Fibroblast of lung (primary cell): Measurements from ENCODE around the gene FAM107A. TPM values are rescaled to one million over a fixed set of nuclear protein-coding genes. Genes with fewer than 3 reads are reported as not detected.

Source experiments
- DNase-seq, 2 donors: peaks; one replicate each; pipeline versions ENCODE4 v3.0.0 to v3.0.0-alpha.2; 2010; ENCODE audit warnings: low read depth in 2 of 2
- H2AFZ ChIP-seq: 2 replicates; pipeline ENCODE4 v1.5.1; 2012; ENCODE audit warnings: low read length, control low read depth, inconsistent platforms
- H3K27ac ChIP-seq: 2 replicates; pipeline ENCODE4 v1.5.1; 2011; ENCODE audit warnings: low read length, control low read depth; ENCODE audit not compliant: insufficient read depth
- H3K27me3 ChIP-seq: 2 replicates; pipeline ENCODE4 v1.5.1; 2011; ENCODE audit warnings: mild to moderate bottlenecking, low read length; ENCODE audit not compliant: control insufficient read depth, insufficient read depth
- H3K36me3 ChIP-seq: 2 replicates; pipeline ENCODE4 v1.5.1; 2011; ENCODE audit warnings: low read length; ENCODE audit not compliant: control insufficient read depth, insufficient read depth
- H3K4me1 ChIP-seq: 2 replicates; pipeline ENCODE4 v1.5.1; 2011; ENCODE audit warnings: low read length; ENCODE audit not compliant: control insufficient read depth, insufficient read depth; ENCODE audit errors: extremely low read depth
- H3K4me2 ChIP-seq: 2 replicates; pipeline ENCODE4 v1.5.1; 2011; ENCODE audit warnings: low read length, control low read depth; ENCODE audit not compliant: insufficient read depth; ENCODE audit errors: extremely low read depth
- H3K4me3 ChIP-seq, 4 experiments: fragments of 200-600 bp in 1 of 4; sonication (generic) in 1 of 4; replicated peaks in 1 of 4; 2 replicates each; pipeline ENCODE4 v1.5.1; 2011 to 2016; ENCODE audit warnings: low read length in 4 of 4, low read depth in 3 of 4, mild to moderate bottlenecking in 3 of 4, control low read depth in 2 of 4, inconsistent platforms in 1 of 4, mixed read lengths in 1 of 4; ENCODE audit not compliant: insufficient read depth in 1 of 4; ENCODE audit errors: control extremely low read depth in 1 of 4
- H3K79me2 ChIP-seq: 2 replicates; pipeline ENCODE4 v1.5.1; 2012; ENCODE audit warnings: mild to moderate bottlenecking, low read length, inconsistent platforms; ENCODE audit not compliant: control insufficient read depth, insufficient read depth
- H3K9ac ChIP-seq: 2 replicates; pipeline ENCODE4 v1.5.1; 2011; ENCODE audit warnings: mild to moderate bottlenecking, low read length, control low read depth; ENCODE audit not compliant: insufficient read depth
- H3K9me3 ChIP-seq: 2 replicates; pipeline ENCODE4 v1.5.1; 2012; ENCODE audit warnings: low read depth, low read length; ENCODE audit not compliant: control insufficient read depth, insufficient read depth
- H4K20me1 ChIP-seq: 2 replicates; pipeline ENCODE4 v1.5.1; 2011; ENCODE audit warnings: low read length; ENCODE audit not compliant: control insufficient read depth, insufficient read depth; ENCODE audit errors: extremely low read depth
- EZH2 ChIP-seq: IDR thresholded peaks from 2 replicates; pipeline ENCODE4 v1.5.1; 2012; ENCODE audit warnings: low read length, control low read depth, mild to moderate bottlenecking; ENCODE audit errors: missing control alignments
- polyA plus RNA-seq, 2 donors: library from polyadenylated mRNA; depleted of rRNA in 1 of 2; stranded (reverse) in 1 of 2; unstranded in 1 of 2; fragments of >200 nt; gene quantifications; 2 replicates each; pipeline ENCODE4 v1.2.1, GENCODE V29; 2011 to 2012; ENCODE audit warnings: missing spikeins in 1 of 2
- total RNA-seq: library from RNA; depleted of rRNA; stranded (reverse); fragments of >200 nt; gene quantifications from 2 replicates; pipeline ENCODE4 v1.2.1, GENCODE V29; 2014
- TF ChIP-seq, protein P1 (sequence below), 2 donors: IDR thresholded peaks in 1 of 2; conservative IDR thresholded peaks in 1 of 2; 1 replicate in 1 of 2; 2 replicates in 1 of 2; pipeline ENCODE4 v1.5.1; 2011 to 2012; ENCODE audit warnings: low read length in 2 of 2, control low read depth in 1 of 2, inconsistent platforms in 1 of 2, low read depth in 1 of 2, mild to moderate bottlenecking in 1 of 2

Gene FAM107A
- total and polyA plus RNA-seq, 2 donors (not counting 1 experiment from before 2014, with no cell fraction given) = under 0.01 to 0.16 TPM

- DNase-seq = no peak
- H2AFZ ChIP-seq = no peak overlapping the region
Measured at GRCh38 chr3:58586776-58587192, 9.6 kb upstream of the FAM107A start.

GRCh38 chr3:58585994-58586393 is 8.8 kb upstream of the FAM107A start:
- no peak overlapping the region for H3K9ac ChIP-seq
- no peaks in the 10 kb centered on the region for H3K9me3 ChIP-seq
- H2AFZ ChIP-seq = no peak overlapping the region
- DNase-seq = no peak
- H3K36me3 ChIP-seq = no peaks in the 10 kb centered on the region
- peaks cover 25% of the 10 kb centered on the region for H3K27me3 ChIP-seq
- H3K4me1 ChIP-seq = peaks cover 5% of the 10 kb centered on the region
- H3K79me2 ChIP-seq = no peaks in the 10 kb centered on the region
- TF ChIP-seq, protein P1, sequence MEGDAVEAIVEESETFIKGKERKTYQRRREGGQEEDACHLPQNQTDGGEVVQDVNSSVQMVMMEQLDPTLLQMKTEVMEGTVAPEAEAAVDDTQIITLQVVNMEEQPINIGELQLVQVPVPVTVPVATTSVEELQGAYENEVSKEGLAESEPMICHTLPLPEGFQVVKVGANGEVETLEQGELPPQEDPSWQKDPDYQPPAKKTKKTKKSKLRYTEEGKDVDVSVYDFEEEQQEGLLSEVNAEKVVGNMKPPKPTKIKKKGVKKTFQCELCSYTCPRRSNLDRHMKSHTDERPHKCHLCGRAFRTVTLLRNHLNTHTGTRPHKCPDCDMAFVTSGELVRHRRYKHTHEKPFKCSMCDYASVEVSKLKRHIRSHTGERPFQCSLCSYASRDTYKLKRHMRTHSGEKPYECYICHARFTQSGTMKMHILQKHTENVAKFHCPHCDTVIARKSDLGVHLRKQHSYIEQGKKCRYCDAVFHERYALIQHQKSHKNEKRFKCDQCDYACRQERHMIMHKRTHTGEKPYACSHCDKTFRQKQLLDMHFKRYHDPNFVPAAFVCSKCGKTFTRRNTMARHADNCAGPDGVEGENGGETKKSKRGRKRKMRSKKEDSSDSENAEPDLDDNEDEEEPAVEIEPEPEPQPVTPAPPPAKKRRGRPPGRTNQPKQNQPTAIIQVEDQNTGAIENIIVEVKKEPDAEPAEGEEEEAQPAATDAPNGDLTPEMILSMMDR (conservative IDR thresholded peaks at IDR 0.05 in 1 of 2, IDR thresholded peaks at IDR 0.05 in 1 of 2; ENCODE audit: low read depth in 1 of 2, low read length in 2 of 2) = no peak
- TF ChIP-seq EZH2 = no peak
- H4K20me1 ChIP-seq = no peaks in the 10 kb centered on the region
- H3K4me3 ChIP-seq = peak overlapping the region in 3 of 4 experiments; percentile 41 to 76 (median 69)
- no peak overlapping the region for H3K27ac ChIP-seq
- peak overlapping the region; percentile 98 for H3K4me2 ChIP-seq

More at GRCh38 chr3:58586776-58587192, 9.6 kb upstream of the FAM107A start:
- Histone ChIP-seq H3K9ac (no peak overlapping the region), H3K4me3 (no peak overlapping the region), H4K20me1 (no peaks in the 10 kb centered on the region), H3K27me3 (peaks cover 27% of the 10 kb centered on the region), H3K79me2 (no peaks in the 10 kb centered on the region), H3K36me3 (no peaks in the 10 kb centered on the region), H3K9me3 (no peaks in the 10 kb centered on the region), H3K4me1 (peaks cover 5% of the 10 kb centered on the region), H3K4me2 (no peak overlapping the region), H3K27ac (no peak overlapping the region)
- peak; percentile 67 for TF ChIP-seq EZH2
- TF ChIP-seq, protein P1 (conservative IDR thresholded peaks at IDR 0.05 in 1 of 2, IDR thresholded peaks at IDR 0.05 in 1 of 2; ENCODE audit: low read depth in 1 of 2, low read length in 2 of 2) = no peak

- Histone ChIP-seq H3K36me3 (no peaks in the 10 kb centered on the region), H2AFZ (peak overlapping the region; percentile 90), H3K9ac (peak overlapping the region; percentile 25)
Measured at GRCh38 chr3:58585005-58585786, 8.0 kb upstream of the FAM107A start.

More at GRCh38 chr3:58585005-58585786, 8.0 kb upstream of the FAM107A start:
- DNase-seq = peak; percentile 62 to 71
- H3K27ac ChIP-seq = peak overlapping the region; percentile 63
- peak overlapping the region; percentile 98 for H3K4me2 ChIP-seq
- no peak for TF ChIP-seq EZH2
- TF ChIP-seq, protein P1 (conservative IDR thresholded peaks at IDR 0.05 in 1 of 2, IDR thresholded peaks at IDR 0.05 in 1 of 2; ENCODE audit: low read depth in 1 of 2, low read length in 2 of 2) = peak; percentile 67 to 77
- no peaks in the 10 kb centered on the region for H4K20me1 ChIP-seq
- peaks cover 5% of the 10 kb centered on the region for H3K4me1 ChIP-seq
- H3K27me3 ChIP-seq = peaks cover 25% of the 10 kb centered on the region
- no peaks in the 10 kb centered on the region for H3K9me3 ChIP-seq
- no peaks in the 10 kb centered on the region for H3K79me2 ChIP-seq
- peak overlapping the region; percentile 59 to 76 (median 69) for H3K4me3 ChIP-seq
